Measurements from ENCODE around the gene MYO16. TPM values are rescaled to one million over a fixed set of nuclear protein-coding genes. Genes with fewer than 3 reads are reported as not detected.

Gene MYO16
- total and polyA plus RNA-seq, 2 of the 4 experiments (the other 2 are of a cell fraction), result under 0.01 to 0.03 TPM

DNA sequence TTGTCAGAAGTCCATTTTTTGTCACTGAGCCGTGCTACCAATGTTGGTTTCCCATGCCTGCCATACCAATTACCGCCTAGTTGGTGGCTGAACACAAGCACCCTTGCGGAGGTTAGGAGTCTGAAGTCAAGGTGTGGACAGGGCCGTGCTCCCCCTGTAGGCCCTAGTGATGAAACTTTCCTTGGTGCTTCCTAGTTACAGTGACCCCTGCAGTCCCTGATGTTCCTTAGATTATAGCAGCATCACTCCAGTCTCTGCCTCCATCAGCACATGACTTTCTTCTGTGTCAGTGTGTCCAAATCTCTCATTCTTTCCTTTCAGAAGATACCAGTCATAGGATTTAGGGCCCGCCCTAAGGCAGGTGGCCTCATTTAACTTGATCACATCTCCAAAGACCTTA, 99.0 kb downstream of the MYO16 start:
- H3K4me2 ChIP-seq (ENCODE audit: low read depth, low read length), result no peak overlapping the region
- H4K91ac ChIP-seq (ENCODE audit: insufficient read depth, low read depth, low read length), result no peak overlapping the region
- intact Hi-C loops (cut with micrococcal nuclease) (no loop called here), in situ Hi-C loops (cut with MboI; ENCODE audit: low sequenced_read_pairs) (no loop called here), dilution Hi-C loops (cut with HindIII; ENCODE audit: low sequenced_read_pairs, unreplicated experiment) (no loop called here)
- H3K18ac ChIP-seq (ENCODE audit: low read depth, low read length), result no peak overlapping the region
- ChIA-PET CTCF (no interaction called here), POLR2A (ENCODE audit: unreplicated experiment) (no interaction called here)
- no peak overlapping the region for H3K4ac ChIP-seq (ENCODE audit: low read depth, low read length)
- DNase-seq (no peak), ATAC-seq (ENCODE audit: low read depth) (no peak)
- H2BK5ac ChIP-seq (ENCODE audit: low read depth, low read length, poor library complexity, severe bottlenecking), result no peak overlapping the region
- H3K4me3 ChIP-seq (ENCODE audit: insufficient read depth, low read depth, low read length), result no peak overlapping the region
- H3K36me3 ChIP-seq (ENCODE audit: control insufficient read depth, insufficient read depth, low read length), result no peaks in the 10 kb centered on the region
- H3K9ac ChIP-seq (ENCODE audit: low read depth, low read length), result no peak overlapping the region
- no peak overlapping the region for H2AK9ac ChIP-seq (replicated peaks; ENCODE audit: low read depth, low read length, poor library complexity)
- H2BK20ac ChIP-seq (ENCODE audit: low read depth, low read length), result no peak overlapping the region
- H4K5ac ChIP-seq (ENCODE audit: low read depth, low read length), result no peak overlapping the region
- H4K20me1 ChIP-seq (ENCODE audit: insufficient read depth, low read length), result no peaks in the 10 kb centered on the region
- WGBS, 2 experiments (ENCODE audit: extremely low coverage in 2 of 2, insufficient read length in 1 of 2), result no CpG with 5 or more reads among the region's 5 CpGs
- H2AFZ ChIP-seq (replicated peaks; ENCODE audit: low read length, poor library complexity), result peak overlapping the region; percentile 38
- H3K14ac ChIP-seq (replicated peaks; ENCODE audit: low read depth, low read length), result no peak overlapping the region
- peaks cover 2% of the 10 kb centered on the region; the same call in 1 of the 2 replicates for H3K9me3 ChIP-seq (ENCODE audit: control insufficient read depth, insufficient read depth, low read length)
- no TSS peak for BruUV-seq (replicated peaks)
- no peaks in the 10 kb centered on the region for H3K4me1 ChIP-seq (ENCODE audit: control insufficient read depth, insufficient read depth, low read length)
- H3K56ac ChIP-seq (ENCODE audit: extremely low read depth, insufficient read depth, low read length), result no peak overlapping the region
- H4K8ac ChIP-seq (ENCODE audit: low read depth in 2 of 2, low read length in 2 of 2), result no peak overlapping the region
- H3K79me1 ChIP-seq (ENCODE audit: low read depth in 1 of 2, low read length in 2 of 2), result no peaks in the 10 kb centered on the region
- no peaks in the 10 kb centered on the region for H3K9me1 ChIP-seq (ENCODE audit: insufficient read depth, low read length)
- TF ChIP-seq, protein P1, sequence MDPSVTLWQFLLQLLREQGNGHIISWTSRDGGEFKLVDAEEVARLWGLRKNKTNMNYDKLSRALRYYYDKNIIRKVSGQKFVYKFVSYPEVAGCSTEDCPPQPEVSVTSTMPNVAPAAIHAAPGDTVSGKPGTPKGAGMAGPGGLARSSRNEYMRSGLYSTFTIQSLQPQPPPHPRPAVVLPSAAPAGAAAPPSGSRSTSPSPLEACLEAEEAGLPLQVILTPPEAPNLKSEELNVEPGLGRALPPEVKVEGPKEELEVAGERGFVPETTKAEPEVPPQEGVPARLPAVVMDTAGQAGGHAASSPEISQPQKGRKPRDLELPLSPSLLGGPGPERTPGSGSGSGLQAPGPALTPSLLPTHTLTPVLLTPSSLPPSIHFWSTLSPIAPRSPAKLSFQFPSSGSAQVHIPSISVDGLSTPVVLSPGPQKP (IDR thresholded peaks at IDR 0.05; ENCODE audit: borderline replicate concordance, low read depth, low read length), result no peak
- TF ChIP-seq, protein P2, sequence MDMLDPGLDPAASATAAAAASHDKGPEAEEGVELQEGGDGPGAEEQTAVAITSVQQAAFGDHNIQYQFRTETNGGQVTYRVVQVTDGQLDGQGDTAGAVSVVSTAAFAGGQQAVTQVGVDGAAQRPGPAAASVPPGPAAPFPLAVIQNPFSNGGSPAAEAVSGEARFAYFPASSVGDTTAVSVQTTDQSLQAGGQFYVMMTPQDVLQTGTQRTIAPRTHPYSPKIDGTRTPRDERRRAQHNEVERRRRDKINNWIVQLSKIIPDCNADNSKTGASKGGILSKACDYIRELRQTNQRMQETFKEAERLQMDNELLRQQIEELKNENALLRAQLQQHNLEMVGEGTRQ (IDR thresholded peaks at IDR 0.05; ENCODE audit: low read depth, low read length), result no peak
- no peak for TF ChIP-seq BHLHE40 (IDR thresholded peaks at IDR 0.05; ENCODE audit: low read depth, low read length)
- H3K27me3 ChIP-seq (ENCODE audit: control insufficient read depth, insufficient read depth, low read length), result no peaks in the 10 kb centered on the region
- no peak overlapping the region for H2AK5ac ChIP-seq (ENCODE audit: low read depth, low read length)
- H3K27ac ChIP-seq (ENCODE audit: insufficient read depth, low read length), result no peak overlapping the region
- H2BK120ac ChIP-seq (ENCODE audit: low read depth, low read length), result no peak overlapping the region
- H3K23ac ChIP-seq (ENCODE audit: low read depth, low read length), result no peak overlapping the region
- H2BK15ac ChIP-seq (ENCODE audit: low read depth, low read length), result no peak overlapping the region
